ENCODE data around the gene DEPDC4. TPM values are rescaled to one million over a fixed set of nuclear protein-coding genes. Genes with fewer than 3 reads are reported as not detected.
A peak's percentile ranks its signal among the peaks of the same experiment; 100 is the strongest.

The DEPDC4 gene
- total RNA-seq, 1 experiment from 2014 or later = 4.9 TPM

GRCh38 chr12:100263131-100263530 is 3.7 kb downstream of the DEPDC4 start:
- Histone ChIP-seq H3K36me3 (ENCODE audit: control insufficient read depth, insufficient read depth, low read length) (no peaks in the 10 kb centered on the region), H3K4me1 (no peaks in the 10 kb centered on the region), H3K4me3 (ENCODE audit: low read depth, low read length) (no peak overlapping the region), H3K9me3 (no peaks in the 10 kb centered on the region), H3K27me3 (replicated peaks; ENCODE audit: control insufficient read depth, insufficient read depth, low read length) (no peaks in the 10 kb centered on the region)
- no peak overlapping the region for H3K27ac Mint-ChIP-seq (ENCODE audit: unreplicated experiment)
- H3K4me1 Mint-ChIP-seq (ENCODE audit: low read depth, unreplicated experiment) = peaks cover 6% of the 10 kb centered on the region
- no peak for DNase-seq
- peaks cover 11% of the 10 kb centered on the region for H3K36me3 Mint-ChIP-seq (ENCODE audit: insufficient read depth, unreplicated experiment)
- no peak overlapping the region for H3K4me3 Mint-ChIP-seq (ENCODE audit: unreplicated experiment)
- intact Hi-C loops (cut with micrococcal nuclease; ENCODE audit: unreplicated experiment) = no loop called here
- POLR2A ChIA-PET = no interaction called here
- no TSS peak for BruUV-seq (replicated peaks)
- no peaks in the 10 kb centered on the region for H3K27me3 Mint-ChIP-seq (ENCODE audit: insufficient read depth, unreplicated experiment)
- no peaks in the 10 kb centered on the region for H3K9me3 Mint-ChIP-seq (ENCODE audit: unreplicated experiment)
- TF ChIP-seq CTCF (IDR thresholded peaks at IDR 0.05; ENCODE audit: insufficient read depth in 1 of 2, low read depth in 1 of 2, low read length in 1 of 2, severe bottlenecking in 1 of 2, unreplicated experiment in 1 of 2) = no peak
- CTCF ChIA-PET = no interaction called here

GRCh38 chr12:100258127-100258526 is 8.8 kb downstream of the DEPDC4 start:
- intact Hi-C loops (cut with micrococcal nuclease; ENCODE audit: unreplicated experiment) = no loop called here
- CTCF ChIA-PET = no interaction called here
- H3K27me3 ChIP-seq (replicated peaks; ENCODE audit: control insufficient read depth, insufficient read depth, low read length) = no peaks in the 10 kb centered on the region

GRCh38 chr12:100254876-100255275 is 12.0 kb downstream of the DEPDC4 start:
- Histone ChIP-seq H3K9me3 (no peaks in the 10 kb centered on the region), H3K4me1 (peaks cover 19% of the 10 kb centered on the region), H3K36me3 (ENCODE audit: control insufficient read depth, insufficient read depth, low read length) (no peaks in the 10 kb centered on the region), H3K27me3 (replicated peaks; ENCODE audit: control insufficient read depth, insufficient read depth, low read length) (no peaks in the 10 kb centered on the region), H3K4me3 (ENCODE audit: low read depth, low read length) (no peak overlapping the region)
- H3K27ac Mint-ChIP-seq (ENCODE audit: unreplicated experiment) = peak overlapping the region; percentile 4
- H3K36me3 Mint-ChIP-seq (ENCODE audit: insufficient read depth, unreplicated experiment) = peaks cover 4% of the 10 kb centered on the region
- H3K27me3 Mint-ChIP-seq (ENCODE audit: insufficient read depth, unreplicated experiment) = no peaks in the 10 kb centered on the region
- no peaks in the 10 kb centered on the region for H3K9me3 Mint-ChIP-seq (ENCODE audit: unreplicated experiment)
- no TSS peak for BruUV-seq (replicated peaks)
- CTCF ChIA-PET = interaction anchor here (0.7 to 1.3 kb wide), 2 partner anchors 12 to 20 kb away, joined by 3 to 5 read pairs; partner anchors contain the start of genes DEPDC4 and SCYL2
- no peak for TF ChIP-seq CTCF (IDR thresholded peaks at IDR 0.05; ENCODE audit: insufficient read depth in 1 of 2, low read depth in 1 of 2, low read length in 1 of 2, severe bottlenecking in 1 of 2, unreplicated experiment in 1 of 2)
- no peak for DNase-seq
- H3K4me3 Mint-ChIP-seq (ENCODE audit: unreplicated experiment) = no peak overlapping the region
- POLR2A ChIA-PET = interaction anchor here (0.6 kb wide), 1 partner anchor 12 kb away, joined by 8 read pairs; the partner anchor contains the start of genes DEPDC4 and SCYL2
- peaks cover 18% of the 10 kb centered on the region for H3K4me1 Mint-ChIP-seq (ENCODE audit: low read depth, unreplicated experiment)
- intact Hi-C loops (cut with micrococcal nuclease; ENCODE audit: unreplicated experiment) = no loop called here

More at GRCh38 chr12:100258127-100258526, 8.8 kb downstream of the DEPDC4 start:
- TF ChIP-seq CTCF (IDR thresholded peaks at IDR 0.05; ENCODE audit: insufficient read depth in 1 of 2, low read depth in 1 of 2, low read length in 1 of 2, severe bottlenecking in 1 of 2, unreplicated experiment in 1 of 2) = no peak
- no peaks in the 10 kb centered on the region for H3K9me3 Mint-ChIP-seq (ENCODE audit: unreplicated experiment)
- H3K36me3 Mint-ChIP-seq (ENCODE audit: insufficient read depth, unreplicated experiment) = peaks cover 4% of the 10 kb centered on the region
- no peak overlapping the region for H3K4me3 Mint-ChIP-seq (ENCODE audit: unreplicated experiment)
- Histone ChIP-seq H3K4me3 (ENCODE audit: low read depth, low read length) (no peak overlapping the region), H3K36me3 (ENCODE audit: control insufficient read depth, insufficient read depth, low read length) (no peaks in the 10 kb centered on the region), H3K4me1 (peaks cover 9% of the 10 kb centered on the region), H3K9me3 (no peaks in the 10 kb centered on the region)
- H3K27me3 Mint-ChIP-seq (ENCODE audit: insufficient read depth, unreplicated experiment) = no peaks in the 10 kb centered on the region
- BruUV-seq (replicated peaks) = no TSS peak
- POLR2A ChIA-PET = no interaction called here
- no peak overlapping the region for H3K27ac Mint-ChIP-seq (ENCODE audit: unreplicated experiment)
- peaks cover 18% of the 10 kb centered on the region for H3K4me1 Mint-ChIP-seq (ENCODE audit: low read depth, unreplicated experiment)
- DNase-seq = no peak

Data from Caco-2 (cell line).